GM10248 (cell line): Measurements from ENCODE around the gene EXPH5.

Experiments
- CTCF ChIA-PET: fragments of 300-600 bp; sonication (Branson Sonifier 250); formaldehyde crosslinking; extraction: SDS; loops from one replicate; lab custom pipeline; 2021; ENCODE audit warnings: antibody characterized with exemption; lab: Yijun Ruan, JAX
- POLR2A ChIA-PET: fragments of 350-650 bp; sonication (Branson Sonifier 250); formaldehyde crosslinking; extraction: SDS; loops from one replicate; lab custom pipeline; 2020; ENCODE audit warnings: antibody characterized with exemption; lab: Yijun Ruan, JAX
- DNase-seq: peaks from one replicate; pipeline ENCODE4 v3.0.0; 2012; ENCODE audit errors: extremely low spot score
- CTCF ChIP-seq: IDR thresholded peaks from 2 replicates; pipeline ENCODE4 v1.5.1; 2012; ENCODE audit warnings: mild to moderate bottlenecking, low read depth; ENCODE audit errors: extremely low read depth, missing control alignments, control extremely low read depth

Gene EXPH5

DNA sequence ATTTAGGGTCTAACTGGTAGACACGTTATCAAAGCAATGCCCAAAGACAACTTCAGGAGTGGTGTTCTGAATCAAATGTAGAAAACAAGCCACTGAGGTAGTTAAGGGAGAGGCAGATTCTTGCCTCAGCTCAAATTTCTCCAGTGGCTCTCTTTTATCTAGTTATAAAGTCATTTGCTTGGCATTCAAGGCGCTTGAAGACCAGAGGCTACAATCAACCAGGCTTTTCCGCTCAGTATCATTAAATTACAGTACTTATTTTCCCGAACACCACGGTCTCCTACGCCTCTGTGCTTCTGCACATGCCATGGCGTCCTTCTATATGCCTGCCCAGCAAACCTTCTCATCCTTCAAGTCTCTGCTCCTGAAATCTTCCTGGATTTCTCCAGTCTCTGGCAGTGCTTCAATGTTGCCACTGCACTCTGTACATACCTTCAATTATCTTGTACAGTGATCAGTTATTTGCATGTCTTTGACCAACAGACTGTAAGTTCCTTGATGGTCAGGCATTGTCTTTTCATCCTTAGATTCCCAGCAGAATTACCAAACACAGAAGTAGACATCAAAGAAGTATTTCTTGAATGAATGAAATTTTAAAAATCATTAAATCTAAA lies 96.8 kb downstream of the EXPH5 start:
- CTCF ChIA-PET: interaction anchor here (1.0 to 5.2 kb wide), 2 partner anchors 14 to 23 kb away, joined by 3 to 19 read pairs; no protein-coding TSS in a partner anchor
- no peak for TF ChIP-seq CTCF
- no peak for DNase-seq
- POLR2A ChIA-PET: no interaction called here

- ChIA-PET POLR2A (no interaction called here), CTCF (interaction anchor here (0.9 to 5.2 kb wide), 3 partner anchors 12 to 153 kb away, joined by 3 to 19 read pairs (median 5); no protein-coding TSS in a partner anchor)
- DNase-seq: no peak
- TF ChIP-seq CTCF: no peak
Observed at GRCh38 chr11:108495326-108495725, 98.2 kb downstream of the EXPH5 start.

- TF ChIP-seq CTCF: no peak
- ChIA-PET POLR2A (no interaction called here), CTCF (interaction anchor here (1.2 to 5.2 kb wide), 2 partner anchors 11 to 27 kb away, joined by 3 to 19 read pairs; partner anchors contain the start of gene C11orf65)
- DNase-seq: no peak
Observed at GRCh38 chr11:108494182-108494581, 99.4 kb downstream of the EXPH5 start.

- ChIA-PET POLR2A (no interaction called here), CTCF (interaction anchor here (1.1 kb wide), 1 partner anchor 16 kb away, joined by 3 read pairs; no protein-coding TSS in a partner anchor)
- no peak for DNase-seq
- no peak for TF ChIP-seq CTCF
Observed at GRCh38 chr11:108491936-108492335, 101.6 kb downstream of the EXPH5 start.

GRCh38 chr11:108486828-108487227 lies 106.7 kb downstream of the EXPH5 start:
- CTCF ChIA-PET: interaction anchor here (1.0 to 2.1 kb wide), 4 partner anchors 12 to 88 kb away, joined by 3 to 4 read pairs (median 3); no protein-coding TSS in a partner anchor
- no peak for TF ChIP-seq CTCF
- POLR2A ChIA-PET: no interaction called here
- DNase-seq: no peak

DNA sequence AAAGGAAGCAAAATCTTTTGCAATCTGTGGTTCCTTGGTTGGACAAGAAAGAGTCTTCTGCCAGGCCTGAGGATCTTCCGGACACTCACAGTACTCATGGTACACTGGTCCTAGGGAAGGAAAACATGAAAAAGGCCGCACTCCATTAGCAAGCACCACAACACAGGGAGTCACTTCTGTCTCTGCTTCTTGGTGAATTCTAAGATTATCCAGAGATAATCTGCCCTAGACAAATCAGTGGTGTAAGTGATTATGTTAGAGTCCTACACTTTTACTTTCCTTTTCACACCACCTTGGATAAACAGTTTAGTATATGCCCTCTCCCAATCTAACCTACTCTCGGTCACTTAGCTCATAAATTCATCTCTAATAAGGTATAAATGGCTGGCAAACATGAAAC lies 107.2 kb downstream of the EXPH5 start:
- ChIA-PET POLR2A (no interaction called here), CTCF (interaction anchor here (2.1 kb wide), 1 partner anchor 16 kb away, joined by 4 read pairs; no protein-coding TSS in a partner anchor)
- DNase-seq: no peak

More for the DNA sequence above, 107.2 kb downstream of the EXPH5 start:
- TF ChIP-seq CTCF: no peak
